ENCODE measurements around the gene PDIA2.
"Not testable (repeated sequence)": the region's sequence is repeated elsewhere in the genome, so short reads cannot be mapped to it uniquely, and the experiment has no call there.

Gene PDIA2

DNA sequence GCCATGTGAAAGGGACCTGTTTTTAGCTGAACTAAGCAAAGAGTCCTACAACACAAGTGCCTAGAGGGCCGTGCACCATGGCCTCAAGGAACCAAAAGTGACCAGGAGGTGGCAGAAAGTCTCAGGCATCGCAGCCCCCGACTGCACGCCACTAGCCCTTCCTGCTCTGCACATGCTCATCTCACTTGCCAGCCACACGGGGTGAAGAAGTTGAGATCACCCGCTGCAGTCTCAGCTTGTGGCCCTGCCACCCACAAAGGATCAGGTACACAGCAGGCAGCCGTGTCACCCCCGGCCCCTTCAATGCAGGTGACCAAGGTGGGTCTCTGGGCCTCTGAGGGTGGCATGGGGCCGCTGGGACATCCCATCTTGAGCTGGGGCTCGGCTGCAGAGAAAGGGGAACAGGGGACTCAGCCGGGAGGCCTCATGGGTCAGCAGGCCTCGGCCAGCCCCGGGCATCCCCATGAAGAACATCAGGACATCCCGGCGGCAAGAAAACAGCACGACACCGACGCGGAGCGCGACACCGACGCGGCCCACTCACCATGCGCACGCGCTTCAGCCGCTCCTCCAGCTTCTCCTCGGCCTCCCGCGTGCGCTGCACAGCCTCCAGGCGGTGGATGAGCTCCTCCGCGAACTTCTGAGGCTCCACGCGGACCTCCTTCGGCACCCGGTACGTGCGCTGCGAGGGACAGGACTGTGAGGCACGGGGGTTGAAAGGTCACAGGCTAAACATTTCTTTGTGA, 21.0 kb downstream of the PDIA2 start:
- no peak for DNase-seq

DNA sequence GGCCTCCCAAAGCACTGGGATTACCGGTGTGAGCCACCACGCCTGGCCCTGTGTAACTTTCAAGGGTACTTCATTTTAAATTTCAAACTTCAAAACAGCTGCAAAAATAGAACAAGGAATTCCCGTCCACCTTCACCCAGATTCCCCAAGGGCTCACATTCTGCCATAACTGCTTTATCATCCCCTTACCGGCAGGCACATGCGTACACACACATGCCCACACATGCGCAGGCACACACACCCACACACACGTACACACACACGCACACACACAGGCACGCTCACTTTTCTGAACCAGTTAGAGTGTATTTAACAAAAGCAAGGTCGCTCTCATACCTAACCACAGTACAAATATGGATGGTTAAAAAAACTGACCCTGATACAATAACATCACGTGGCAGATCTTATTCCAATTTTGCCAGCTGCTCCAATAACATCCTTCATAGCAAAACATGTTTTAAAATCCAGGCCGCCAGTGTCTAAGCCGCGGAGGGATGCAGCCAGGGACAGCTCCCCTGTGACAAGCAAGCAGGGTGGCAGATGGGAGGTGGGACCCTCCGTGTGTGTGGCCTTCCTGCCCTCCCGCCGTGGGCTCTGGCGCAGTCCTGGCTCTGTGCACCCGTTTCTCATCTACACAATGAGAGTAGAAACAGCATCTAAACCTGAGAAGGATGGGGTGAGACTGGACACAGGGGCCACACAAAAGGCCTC, 23.1 kb downstream of the PDIA2 start:
- DNase-seq, result no peak

DNA sequence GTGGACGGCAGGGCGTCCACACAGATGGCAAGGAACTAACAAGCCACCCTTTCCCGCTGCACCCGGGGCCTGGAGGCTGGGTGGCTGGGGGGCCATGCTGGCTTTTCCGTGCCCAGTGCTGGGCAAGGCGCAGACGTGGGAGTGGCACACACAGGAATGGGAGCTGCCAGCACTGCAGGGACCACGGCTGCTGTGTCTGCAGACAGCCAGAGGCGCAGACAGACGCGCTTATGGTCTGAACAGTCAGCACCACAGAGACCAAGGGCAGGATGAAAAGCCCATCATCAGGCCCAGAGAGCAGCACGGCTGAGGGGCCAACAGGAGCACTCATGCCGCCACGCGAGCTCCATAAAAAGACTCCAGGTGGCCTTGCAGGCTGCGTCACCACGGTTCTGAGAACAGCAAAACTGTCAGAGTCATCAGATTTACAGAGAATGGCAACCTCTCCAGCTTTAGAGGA, 24.0 kb downstream of the PDIA2 start:
- no peak for DNase-seq

DNA sequence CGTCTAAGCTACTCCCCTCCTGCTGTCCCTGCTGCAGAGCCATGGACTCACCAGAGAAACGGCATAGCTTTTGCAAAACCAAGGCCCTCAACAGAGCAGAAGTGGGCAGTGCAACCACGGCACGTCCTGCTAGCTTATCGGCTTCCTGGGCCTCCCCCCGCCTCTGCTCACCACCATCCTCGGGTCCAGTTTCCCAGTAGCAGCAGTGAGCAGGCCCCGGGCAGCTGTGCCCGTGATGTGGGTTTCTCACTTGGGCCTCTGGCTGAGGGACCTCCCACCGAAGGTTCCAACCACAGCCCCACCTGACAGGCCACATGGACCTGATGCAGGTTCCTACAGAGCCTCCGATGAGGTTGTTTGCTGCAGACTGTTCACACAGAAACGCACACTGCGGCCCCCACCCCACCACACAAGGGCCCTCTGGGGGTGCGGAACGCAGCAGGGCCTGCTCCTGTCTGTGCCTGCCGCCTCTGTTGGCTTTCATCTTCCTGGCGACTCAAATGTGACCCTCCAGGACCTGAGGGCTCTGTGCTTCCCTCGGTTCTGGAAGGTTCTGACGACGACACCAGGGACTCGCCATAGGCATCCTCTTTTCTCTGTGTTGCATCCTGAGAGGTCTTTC, 24.8 kb downstream of the PDIA2 start:
- DNase-seq, result no peak

DNA sequence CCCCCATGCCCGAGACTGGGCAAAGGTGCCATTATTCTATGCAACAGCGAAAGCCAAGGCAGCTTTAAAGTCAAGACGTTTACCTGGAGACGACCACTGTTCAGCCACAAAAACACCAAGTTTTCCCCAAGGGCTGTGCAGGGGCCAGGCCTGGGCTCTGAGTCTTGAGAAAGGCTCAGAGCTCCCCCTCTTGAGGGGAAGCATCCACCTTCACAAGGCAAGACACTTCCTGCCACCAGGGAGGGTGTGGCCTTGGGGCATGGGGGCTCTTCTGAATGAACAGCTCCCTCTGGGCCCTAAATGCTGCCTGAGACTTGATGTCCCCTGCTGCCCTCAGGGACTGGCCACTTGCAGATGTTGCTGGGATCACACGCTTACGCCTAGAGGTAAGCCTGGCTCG, 26.5 kb downstream of the PDIA2 start:
- DNase-seq, result no peak

DNA sequence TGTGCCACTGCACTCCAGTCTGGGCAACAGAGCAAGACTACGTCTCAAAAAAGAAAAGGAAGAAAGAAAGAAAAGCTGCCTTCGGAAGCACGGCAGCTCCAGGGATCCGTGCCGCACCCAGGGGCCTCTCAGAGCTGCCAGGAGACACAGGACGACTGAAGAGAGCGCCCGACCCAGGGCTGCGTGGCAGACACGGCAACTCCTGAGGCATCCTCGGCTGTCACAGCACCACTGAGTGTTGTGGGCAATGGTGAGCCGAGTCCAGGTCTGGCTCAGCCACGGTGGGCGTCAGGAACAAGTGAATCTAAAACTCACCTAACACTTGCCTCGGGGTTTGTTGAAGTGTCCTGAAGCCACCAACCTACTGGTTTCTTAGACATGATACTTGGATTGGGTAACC, 28.8 kb downstream of the PDIA2 start:
- no peak for DNase-seq

DNA sequence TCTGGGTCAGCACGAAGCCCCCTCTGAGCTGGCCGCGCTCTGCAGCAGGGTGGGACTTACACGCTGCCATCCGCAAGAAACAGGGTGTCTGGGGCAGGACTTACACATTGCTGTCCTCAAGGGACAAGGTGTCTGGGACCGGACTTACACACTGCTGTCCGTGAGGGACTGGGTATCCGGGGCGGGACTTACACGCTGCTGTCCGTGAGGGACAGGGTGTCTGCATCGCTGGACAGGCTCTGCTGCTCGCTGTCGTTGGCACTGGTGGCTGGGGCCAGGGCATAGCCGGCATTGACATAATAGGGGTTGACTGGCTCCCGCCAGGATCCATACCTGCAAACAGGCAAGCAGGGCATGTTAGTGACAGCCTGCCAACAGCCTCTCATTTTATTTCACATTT, 31.4 kb downstream of the PDIA2 start:
- no peak for DNase-seq

DNA sequence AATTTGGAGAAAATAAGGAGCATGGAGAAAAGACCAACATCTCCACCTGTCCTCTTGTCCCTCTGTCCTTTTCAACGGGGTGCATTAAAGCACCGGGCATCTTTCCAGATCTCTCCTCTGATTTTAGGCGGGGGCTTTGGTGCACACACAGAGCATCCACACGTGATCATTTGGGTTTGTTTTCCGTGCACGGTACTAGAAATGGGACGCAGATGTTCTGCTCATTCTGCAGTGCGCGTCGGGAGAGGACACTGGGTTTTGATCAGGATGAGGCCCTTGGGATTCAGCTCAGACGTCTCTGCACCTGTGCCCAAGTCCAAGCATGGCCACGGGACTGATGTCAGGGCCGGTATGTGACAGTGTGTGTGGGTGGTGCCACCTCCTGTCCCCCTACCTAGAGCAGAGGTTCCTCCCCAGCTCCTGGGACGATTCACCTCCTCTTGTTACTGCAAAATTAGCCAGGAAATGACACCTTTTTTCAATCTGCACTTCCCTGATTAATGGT, 31.9 kb downstream of the PDIA2 start:
- DNase-seq, result peak; percentile 68

DNA sequence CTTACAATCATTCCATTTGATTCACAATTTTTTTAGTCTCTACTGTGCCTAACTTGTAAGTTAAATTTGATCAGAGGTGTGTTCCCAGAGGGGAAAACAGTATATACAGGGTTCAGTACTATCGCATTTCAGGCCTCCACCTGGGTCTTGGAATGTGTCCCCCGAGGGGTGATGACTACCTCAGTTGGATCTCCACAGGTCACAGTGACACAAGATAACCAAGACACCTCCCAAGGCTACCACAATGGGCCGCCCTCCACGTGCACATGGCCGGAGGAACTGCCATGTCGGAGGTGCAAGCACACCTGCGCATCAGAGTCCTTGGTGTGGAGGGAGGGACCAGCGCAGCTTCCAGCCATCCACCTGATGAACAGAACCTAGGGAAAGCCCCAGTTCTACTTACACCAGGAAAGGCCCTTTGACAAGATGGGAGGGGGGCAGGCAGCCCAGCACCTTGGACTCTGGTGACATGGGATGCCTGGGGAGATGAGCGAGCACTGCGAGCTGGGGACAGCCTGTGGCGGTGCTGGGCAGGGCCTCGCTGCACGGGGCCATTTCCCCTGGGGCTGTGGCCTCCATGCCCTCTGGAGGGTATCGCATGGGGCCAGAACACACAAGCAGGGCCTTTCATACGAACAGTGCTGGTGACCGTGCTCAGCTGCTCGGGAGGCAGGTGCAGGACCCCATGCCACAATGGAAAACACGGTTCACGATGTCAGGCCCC, 33.9 kb downstream of the PDIA2 start:
- DNase-seq, result no peak

DNA sequence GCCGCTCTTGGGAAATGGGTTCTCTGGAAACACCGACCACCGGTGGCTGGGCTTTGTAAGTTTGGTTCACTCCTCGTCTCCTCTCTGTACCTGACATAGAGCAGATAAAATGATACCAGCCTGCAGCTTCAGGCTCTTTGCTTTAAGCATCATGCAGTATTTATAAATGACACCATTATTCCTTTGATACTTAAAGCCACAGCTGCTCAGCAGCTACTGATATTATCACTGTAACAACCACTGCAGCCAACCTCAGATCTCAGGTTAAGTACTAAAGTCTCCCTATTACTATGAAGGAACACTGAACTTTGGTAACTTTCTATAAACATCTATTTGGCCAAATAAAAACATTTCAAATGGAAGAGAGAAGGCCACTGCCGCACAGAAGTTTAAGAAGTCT, 34.6 kb downstream of the PDIA2 start:
- no peak for DNase-seq

DNA sequence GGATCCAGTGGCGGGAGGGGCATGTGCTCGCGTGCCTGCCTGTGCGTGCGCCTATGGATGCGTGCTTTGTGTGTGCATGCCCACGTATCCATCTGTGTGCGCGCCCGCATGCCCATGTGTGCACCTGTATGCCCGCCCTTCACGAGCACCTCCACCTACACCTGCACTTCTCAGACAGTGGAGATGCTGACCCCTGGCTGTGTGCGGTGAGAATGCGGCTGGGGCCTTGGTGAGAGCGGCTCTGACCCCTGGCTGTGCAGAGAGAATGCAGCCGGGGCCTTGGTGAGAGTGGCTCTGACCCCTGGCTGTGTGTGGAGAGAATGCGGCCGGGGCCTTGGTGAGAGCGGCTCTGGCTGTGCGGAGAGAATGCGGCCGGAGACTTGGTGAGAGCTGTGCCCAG, 35.7 kb downstream of the PDIA2 start:
- no peak for DNase-seq

DNA sequence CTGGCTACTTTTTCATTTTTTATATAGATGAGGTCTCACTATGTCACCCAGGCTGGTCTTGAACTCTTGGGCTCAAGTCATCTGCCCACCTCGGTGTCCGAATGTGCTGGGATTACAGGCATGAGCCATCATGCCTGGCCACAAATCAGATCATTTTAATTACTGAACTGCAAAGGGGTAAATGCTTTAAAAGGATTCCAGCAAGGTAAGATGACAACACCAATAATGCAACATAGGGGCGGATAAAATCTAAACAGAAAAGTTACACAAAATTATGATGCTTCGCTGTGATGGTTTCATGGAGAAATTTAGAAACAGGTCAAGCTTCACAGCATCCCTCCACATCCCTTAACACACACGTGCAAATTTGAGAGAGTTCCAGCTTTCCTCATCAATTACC, 37.2 kb downstream of the PDIA2 start:
- no peak for DNase-seq

DNA sequence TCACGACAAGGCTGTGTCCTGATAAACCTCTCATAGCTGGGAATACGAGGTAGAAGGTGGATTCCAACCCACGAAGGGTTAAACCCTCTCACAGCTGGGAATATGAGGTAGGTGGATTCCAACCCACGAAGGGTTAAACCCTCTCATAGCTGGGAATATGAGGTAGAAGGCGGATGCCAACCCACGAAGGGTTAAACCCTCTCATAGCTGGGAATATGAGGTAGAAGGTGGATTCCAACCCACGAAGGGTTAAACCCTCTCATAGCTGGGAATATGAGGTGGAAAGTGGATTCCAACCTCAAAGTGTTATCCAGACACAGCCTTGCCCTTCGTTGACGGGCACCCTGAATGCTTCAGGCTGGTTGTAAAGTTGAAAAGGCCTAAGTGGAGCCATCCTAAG, 38.6 kb downstream of the PDIA2 start:
- no peak for DNase-seq

DNA sequence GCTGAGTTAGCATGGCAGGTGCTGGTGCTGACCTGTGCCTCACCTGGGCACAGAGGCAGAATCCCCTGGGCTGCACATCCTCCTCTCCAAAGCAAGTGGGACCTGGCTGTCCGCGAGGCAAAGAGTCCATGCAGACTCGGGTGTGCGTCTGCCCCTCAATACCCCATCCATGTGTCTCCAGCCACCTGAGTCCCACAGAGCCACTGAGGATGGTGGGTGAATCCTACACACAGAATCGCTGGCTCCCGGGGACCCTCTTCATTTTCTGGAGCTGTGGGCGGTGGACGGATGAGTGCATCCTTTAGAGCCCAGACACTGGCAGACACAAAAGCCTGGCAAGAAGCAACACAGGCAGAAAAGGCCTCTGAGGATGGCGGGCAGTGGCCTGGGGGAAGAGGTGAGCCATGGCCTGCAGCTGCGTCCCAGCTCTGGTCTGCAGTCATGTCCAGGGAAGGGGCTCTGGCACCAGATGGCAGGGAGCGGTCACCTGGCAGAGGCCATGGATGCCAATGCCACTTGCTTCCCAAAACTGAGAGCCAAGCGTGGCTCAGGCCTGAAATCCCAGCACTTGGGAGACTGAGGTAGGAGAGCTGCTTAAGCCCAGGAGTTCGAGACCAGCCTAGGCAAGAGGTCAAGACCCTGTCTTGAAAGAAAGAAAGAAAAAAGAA, 39.6 kb downstream of the PDIA2 start:
- no peak for DNase-seq

DNA sequence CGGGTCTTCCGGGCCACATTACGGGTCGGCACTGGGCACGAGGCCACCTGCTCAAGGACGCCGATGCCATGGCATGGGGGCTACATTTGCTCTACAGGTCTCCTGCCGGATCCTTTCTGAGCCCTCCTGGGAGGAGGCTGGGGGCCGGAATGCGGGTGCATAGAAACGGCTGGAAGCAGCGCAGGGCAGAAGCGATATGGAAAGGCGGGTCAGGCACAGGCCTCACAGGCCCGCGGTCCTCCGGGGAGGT, 41.2 kb downstream of the PDIA2 start:
- DNase-seq, result no peak

DNA sequence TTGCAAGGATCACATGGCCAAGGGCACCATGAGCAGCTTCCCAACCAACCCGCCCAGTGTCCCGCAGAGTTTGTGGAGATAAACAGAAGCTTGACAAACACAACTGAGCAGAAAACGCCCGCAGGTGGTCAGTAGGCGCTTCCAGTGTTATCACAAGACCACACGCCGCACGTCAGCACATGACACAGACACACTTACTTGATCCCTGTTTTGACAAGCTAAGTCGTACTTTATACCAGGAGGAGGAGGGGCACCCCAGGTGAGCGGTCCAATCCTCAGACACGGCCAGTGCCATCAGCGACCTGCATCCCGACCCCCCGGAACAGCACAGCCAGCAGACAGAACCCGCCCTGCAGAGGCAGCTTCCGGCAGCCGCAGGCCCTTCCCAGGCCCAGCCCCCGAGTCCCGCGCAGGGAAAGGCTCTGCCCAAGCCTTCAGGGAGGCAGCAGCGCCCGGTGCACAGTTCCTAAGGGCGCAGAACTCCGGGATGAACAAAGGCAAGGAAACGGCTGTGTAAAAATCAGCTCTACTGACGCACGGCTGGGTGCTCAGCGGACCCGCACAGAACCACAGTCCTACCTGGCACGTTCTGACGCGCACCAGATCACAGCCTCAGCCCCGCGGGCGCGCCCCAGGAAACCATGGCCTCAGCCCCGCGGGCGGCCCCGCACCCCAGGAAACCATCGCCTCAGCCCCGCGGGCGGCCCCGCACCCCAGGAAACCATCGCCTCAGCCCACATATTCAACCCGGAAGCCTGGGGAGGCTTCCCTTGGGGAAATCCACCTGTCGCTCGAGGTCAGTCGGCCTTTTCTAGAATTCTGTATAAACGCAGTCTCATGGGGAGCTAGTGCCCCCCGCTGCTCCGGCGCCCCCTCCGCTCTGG, 41.7 kb downstream of the PDIA2 start:
- DNase-seq, result no peak

DNA sequence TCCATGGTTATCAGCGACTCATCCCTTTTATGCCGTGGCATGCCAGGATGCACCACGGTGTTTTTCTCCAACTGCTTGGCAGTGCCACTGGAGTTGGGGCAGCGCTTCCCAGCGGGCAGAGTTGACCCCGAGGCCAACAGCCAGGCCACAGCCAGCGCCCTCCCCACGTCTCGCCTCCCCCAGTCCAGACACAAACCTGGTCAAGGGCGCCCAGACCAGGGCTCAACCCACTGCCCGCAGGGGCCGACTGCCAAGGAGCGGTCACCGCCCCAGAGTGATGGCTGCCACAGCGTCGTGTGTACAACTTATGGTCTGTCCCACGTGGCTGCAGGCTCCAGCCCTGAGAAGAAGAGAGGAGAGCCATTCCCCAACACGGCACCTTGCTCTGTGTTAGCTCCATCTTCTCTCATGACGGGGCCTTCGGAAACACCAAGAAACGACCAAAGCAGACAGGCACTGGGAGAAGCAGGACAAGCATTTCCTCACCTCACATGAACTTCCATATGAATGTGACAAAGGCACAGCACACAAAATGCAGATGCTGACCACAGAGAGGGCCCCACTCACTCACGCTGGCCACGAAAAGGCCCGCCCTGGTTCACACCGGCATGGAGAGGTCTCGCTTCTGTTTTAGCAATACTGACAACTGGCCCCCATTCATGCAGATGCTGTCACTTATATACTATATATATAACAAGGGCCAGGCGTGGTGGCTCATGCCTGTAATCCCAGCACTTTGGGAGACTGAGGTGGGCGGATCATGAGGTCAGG, 42.6 kb downstream of the PDIA2 start:
- no peak for DNase-seq

DNA sequence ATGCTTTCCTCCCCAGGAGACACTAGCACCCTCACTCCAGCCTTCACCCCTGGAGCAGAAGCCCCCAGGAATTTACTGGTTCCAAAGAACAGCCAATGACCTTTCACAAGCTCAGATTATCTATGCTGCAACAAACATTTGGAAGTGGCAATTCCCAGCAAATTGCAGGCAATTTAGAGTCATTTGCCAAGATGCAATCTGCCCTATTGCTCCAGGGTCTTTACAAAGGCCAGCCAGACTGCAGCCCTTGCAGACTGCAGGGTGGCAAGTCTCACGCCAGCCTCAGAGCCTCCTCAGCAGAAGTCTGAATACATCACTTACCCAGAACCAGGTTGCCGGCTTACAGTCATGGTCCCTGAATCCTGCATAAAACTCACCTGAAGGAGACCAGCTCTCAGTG, 47.8 kb downstream of the PDIA2 start:
- no peak for DNase-seq

DNA sequence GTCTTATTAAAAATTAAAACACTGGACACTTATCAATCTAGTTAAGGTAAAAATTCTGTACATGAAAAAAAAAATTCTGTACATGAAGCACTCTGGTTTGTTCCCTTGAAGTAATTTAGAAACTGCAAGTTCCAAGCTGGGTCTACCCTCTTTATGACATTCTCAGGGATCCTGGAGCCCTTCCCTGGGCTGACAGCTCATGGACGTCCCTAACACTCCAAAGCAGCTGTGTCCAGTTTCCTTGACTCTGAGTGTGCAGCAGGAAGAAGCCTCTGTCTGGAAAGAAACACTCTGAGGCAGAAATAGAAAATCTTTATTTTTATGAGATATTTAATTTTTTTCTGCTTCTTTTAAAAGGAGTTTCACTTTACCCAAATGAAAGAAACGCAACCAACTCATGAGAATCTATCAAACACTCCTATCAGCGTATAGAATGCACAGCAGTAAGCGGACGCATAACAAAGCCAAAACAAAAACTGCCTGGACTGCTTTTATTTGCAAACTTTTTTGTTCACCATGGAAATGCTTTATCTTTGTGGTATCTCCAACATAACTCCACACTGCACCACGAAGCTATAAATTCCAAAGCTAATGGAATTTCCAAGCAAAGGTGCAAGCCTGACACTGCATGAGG, 48.3 kb downstream of the PDIA2 start:
- DNase-seq, result not testable (repeated sequence)

DNA sequence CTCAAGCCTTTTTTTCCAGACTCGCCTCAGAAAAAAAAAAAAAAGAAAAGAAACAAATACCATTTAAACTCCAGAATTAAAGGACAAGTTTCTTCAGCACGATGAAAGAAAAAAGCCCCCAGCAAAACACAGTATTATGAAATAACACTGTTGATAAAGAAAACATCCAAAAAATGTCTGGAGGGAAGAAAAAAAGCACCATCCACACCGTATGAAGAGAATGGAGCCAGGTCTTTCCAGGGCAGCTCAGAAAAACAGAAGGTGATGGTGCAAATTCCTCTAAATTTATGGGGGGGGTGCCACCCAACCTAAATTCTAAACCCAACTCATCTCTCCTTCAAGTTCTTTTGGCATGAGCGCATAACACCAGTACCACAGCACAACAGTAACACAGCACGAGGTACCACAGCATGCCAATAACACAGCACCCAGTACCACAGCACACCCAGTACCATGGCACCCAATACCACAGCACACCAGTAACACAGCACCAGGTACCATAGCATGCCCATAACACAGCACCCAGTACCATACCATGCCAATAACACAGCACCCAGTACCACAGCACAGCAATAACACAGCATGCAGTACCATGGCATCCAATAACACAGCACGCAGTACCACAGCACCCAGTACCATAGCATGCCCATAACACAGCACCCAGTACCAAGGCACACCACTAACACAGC, 50.6 kb downstream of the PDIA2 start:
- no peak for DNase-seq
